Measurements from ENCODE around the gene LEFTY2. TPM values are rescaled to one million over a fixed set of nuclear protein-coding genes. Genes with fewer than 3 reads are reported as not detected.

Gene LEFTY2
- total and polyA plus RNA-seq, 9 of the 15 experiments (the other 6 are each of a cell fraction or from before 2014, with no cell fraction given): 0.04 to 0.14 TPM; not detected in 7

- ATAC-seq (no peak), FAIRE-seq (no peak), DNase-seq (ENCODE audit: extremely low read depth in 1 of 4, low spot score in 3 of 4) (no peak)
- no peak overlapping the region for H2AFZ ChIP-seq (ENCODE audit: low read depth, low read length)
- no peak overlapping the region for H3K4me3 ChIP-seq
- no TSS peak for BruUV-seq (replicated peaks)
- H3K27ac ChIP-seq (ENCODE audit: extremely low read depth, low read depth, low read length): no peak overlapping the region
- no peaks in the 10 kb centered on the region for H3K9me3 ChIP-seq (replicated peaks; ENCODE audit: control insufficient read depth, insufficient read depth, low read depth, low read length)
- no peaks in the 10 kb centered on the region for H3K79me2 ChIP-seq (ENCODE audit: control insufficient read depth, insufficient read depth, low read length)
- H3K4me2 ChIP-seq (ENCODE audit: insufficient read depth, low read length): no peak overlapping the region
- H3K9me1 ChIP-seq (ENCODE audit: control insufficient read depth, insufficient read depth, low read length): peaks cover 3% of the 10 kb centered on the region
- no peaks in the 10 kb centered on the region for H4K20me1 ChIP-seq (replicated peaks; ENCODE audit: control insufficient read depth, insufficient read depth, low read length)
- ChIA-PET CTCF (ENCODE audit: low intra/inter-chr PET ratio) (no interaction called here), POLR2A (interaction anchor here (0.6 to 1.9 kb wide), 6 partner anchors 9 to 92 kb away, joined by 3 to 8 read pairs (median 4); partner anchors contain the start of gene PYCR2)
- in situ Hi-C loops (cut with MboI): no loop called here
- no peak for TF ChIP-seq PPARD (CRISPR knock-in tag; IDR thresholded peaks at IDR 0.05)
- TF ChIP-seq ELF4 (CRISPR knock-in tag; IDR thresholded peaks at IDR 0.05): no peak
- TF ChIP-seq CC2D1A (IDR thresholded peaks at IDR 0.05): no peak
- intact Hi-C loops (cut with micrococcal nuclease): no loop called here
- H3K9ac ChIP-seq (ENCODE audit: insufficient read depth in 1 of 2, low read depth in 2 of 2, low read length in 2 of 2): no peak overlapping the region
- no peaks in the 10 kb centered on the region for H3K36me3 ChIP-seq (ENCODE audit: control insufficient read depth, insufficient read depth, low read length)
- 63% methylated on average over 5 of the region's 5 CpGs for WGBS (ENCODE audit: insufficient coverage, low coverage, missing lambda C conversion rate)
- no peaks in the 10 kb centered on the region for H3K27me3 ChIP-seq (ENCODE audit: control insufficient read depth in 2 of 2, insufficient read depth in 2 of 2, low read length in 2 of 2)
- H3K4me1 ChIP-seq (replicated peaks in 1 of 2; ENCODE audit: control insufficient read depth in 2 of 2, insufficient read depth in 2 of 2, low read length in 2 of 2): peaks cover 0 to 27% of the 10 kb centered on the region in 2 experiments; a peak in 3 of 5 replicates
Observed at GRCh38 chr1:225889743-225890142, 51.3 kb downstream of the LEFTY2 start.

- intact Hi-C loops (cut with micrococcal nuclease): no loop called here
- Histone ChIP-seq H3K4me3 (no peak within 1 kb of the TSS), H3K9me1 (ENCODE audit: control insufficient read depth, insufficient read depth, low read length) (peaks cover 3% of the 10 kb centered on the region), H3K27me3 (ENCODE audit: control insufficient read depth in 2 of 2, insufficient read depth in 2 of 2, low read length in 2 of 2) (no peaks in the 10 kb centered on the region), H3K79me2 (ENCODE audit: control insufficient read depth, insufficient read depth, low read length) (no peaks in the 10 kb centered on the region), H4K20me1 (replicated peaks; ENCODE audit: control insufficient read depth, insufficient read depth, low read length) (no peaks in the 10 kb centered on the region), H3K9me3 (replicated peaks; ENCODE audit: control insufficient read depth, insufficient read depth, low read depth, low read length) (no peaks in the 10 kb centered on the region), H2AFZ (ENCODE audit: low read depth, low read length) (peak within 1 kb of the TSS; percentile 24; the same call in 1 of the 2 replicates), H3K27ac (ENCODE audit: extremely low read depth, low read depth, low read length) (no peak within 1 kb of the TSS), H3K4me2 (ENCODE audit: insufficient read depth, low read length) (no peak within 1 kb of the TSS), H3K4me1 (replicated peaks in 1 of 2; ENCODE audit: control insufficient read depth in 2 of 2, insufficient read depth in 2 of 2, low read length in 2 of 2) (peaks cover 0 to 27% of the 10 kb centered on the region in 2 experiments; a peak in 3 of 5 replicates), H3K9ac (ENCODE audit: insufficient read depth in 1 of 2, low read depth in 2 of 2, low read length in 2 of 2) (peak within 1 kb of the TSS in 1 of 2 experiments; percentile 41; a peak in 2 of 4 replicates), H3K36me3 (ENCODE audit: control insufficient read depth, insufficient read depth, low read length) (no peaks in the 10 kb centered on the region)
- ChIA-PET CTCF (ENCODE audit: low intra/inter-chr PET ratio) (no interaction called here), POLR2A (interaction anchor here (0.6 to 1.9 kb wide), 6 partner anchors 9 to 39 kb away, joined by 3 to 8 read pairs (median 4); partner anchors contain the start of gene PYCR2)
- FAIRE-seq: no peak
- peak; percentile 47 for ATAC-seq
- WGBS (ENCODE audit: insufficient coverage, low coverage, missing lambda C conversion rate): 59% methylated on average over 11 of the region's 11 CpGs
- DNase-seq (ENCODE audit: extremely low read depth in 1 of 4, low spot score in 3 of 4): no peak
- no TSS peak for BruUV-seq (replicated peaks)
- in situ Hi-C loops (cut with MboI): no loop called here
- TF ChIP-seq CCNT2 (IDR thresholded peaks at IDR 0.05; ENCODE audit: borderline replicate concordance, extremely low read depth, insufficient read length, low read depth, low read length) (no peak), NEUROD1 (IDR thresholded peaks at IDR 0.05; ENCODE audit: borderline replicate concordance, low read depth, low read length, partially characterized antibody) (no peak), KDM2B (CRISPR knock-in tag; IDR thresholded peaks at IDR 0.05) (no peak), DMBX1 (CRISPR knock-in tag; IDR thresholded peaks at IDR 0.05; ENCODE audit: borderline replicate concordance) (no peak), RREB1 (CRISPR knock-in tag; IDR thresholded peaks at IDR 0.05) (no peak), EHMT2 (IDR thresholded peaks at IDR 0.05) (no peak), CBFB (CRISPR knock-in tag; IDR thresholded peaks at IDR 0.05) (no peak)
Observed at GRCh38 chr1:225888898-225889601, 52.0 kb downstream of the LEFTY2 start, which contains the start of gene LEFTY1. Gene LEFTY1 (minus strand): TSS chr1:225889146. CDS start chr1:225889066, 80 bp downstream.
